Activated CD4-positive, alpha-beta T cell treated with anti-CD3 and anti-CD28 coated beads, Interleukin-2, amount 50 U/mL, for 4 hours (primary cell): ENCODE data around the gene ZNF182.
"Not testable (repeated sequence)": the region's sequence is repeated elsewhere in the genome, so short reads cannot be mapped to it uniquely, and the experiment has no call there.

Source experiments
- DNase-seq, 2 experiments: peaks; one replicate each; pipeline ENCODE4 v3.0.0-alpha.2; 2020

The ZNF182 gene

GRCh38 chrX:48003758-48004457 is at the start of gene ZNF182:
TSS of gene ZNF182 (minus strand) at chrX:48003989. CDS start at chrX:48002609, 1,380 bp downstream.
- DNase-seq = peak; percentile 85 to 87

GRCh38 chrX:48046846-48047245 is 43.1 kb upstream of the ZNF182 start:
- DNase-seq = no peak

- DNase-seq = no peak
Observed at GRCh38 chrX:48045410-48046311, 41.9 kb upstream of the ZNF182 start.

DNA sequence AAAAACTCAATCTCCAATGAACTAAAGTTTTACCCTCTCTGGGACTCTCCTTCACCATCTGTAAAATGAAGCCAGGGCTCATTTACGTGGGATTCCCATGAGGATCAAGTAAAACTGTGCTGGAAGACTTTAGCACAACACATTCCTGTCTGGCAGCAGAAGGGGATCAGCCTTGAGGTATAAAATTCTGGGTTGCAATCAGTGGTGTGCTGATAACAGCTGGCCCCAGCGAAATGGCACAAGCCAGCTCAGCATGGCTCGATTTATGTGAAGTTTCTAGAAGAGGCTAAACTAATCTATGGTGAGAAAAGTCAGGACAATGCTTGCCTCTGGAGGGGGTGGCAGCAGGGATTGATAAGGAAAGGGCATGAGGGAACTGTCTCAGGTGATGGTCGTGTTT is 39.3 kb upstream of the ZNF182 start:
- no peak for DNase-seq

GRCh38 chrX:48035891-48036290 is 32.1 kb upstream of the ZNF182 start:
- no peak for DNase-seq

DNA sequence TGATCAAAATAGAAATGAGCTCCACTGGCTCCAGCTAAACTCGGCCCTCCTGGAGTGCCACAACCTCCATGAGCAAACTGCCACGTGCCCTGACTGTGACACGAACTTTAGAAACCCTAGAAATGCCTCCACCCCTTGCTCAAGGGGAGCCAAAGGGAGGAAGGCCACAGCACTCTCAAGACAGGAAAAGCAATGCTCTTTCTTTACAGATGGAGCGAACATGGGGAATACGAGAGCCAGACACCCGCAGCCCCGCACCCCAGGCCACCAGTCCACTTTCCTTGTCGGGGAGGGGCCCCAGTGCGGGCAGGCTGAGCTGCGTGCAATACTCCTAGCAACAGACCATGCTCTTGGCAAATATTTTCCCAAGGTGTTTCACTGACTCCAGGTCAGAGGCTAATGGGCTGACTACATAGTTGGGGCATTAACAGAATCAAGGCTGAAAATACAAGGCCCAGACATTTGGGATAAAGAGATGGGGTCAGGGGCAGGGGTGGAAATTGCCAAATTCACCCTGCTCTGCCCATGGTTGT is 26.9 kb upstream of the ZNF182 start:
- DNase-seq = not testable (repeated sequence)

DNA sequence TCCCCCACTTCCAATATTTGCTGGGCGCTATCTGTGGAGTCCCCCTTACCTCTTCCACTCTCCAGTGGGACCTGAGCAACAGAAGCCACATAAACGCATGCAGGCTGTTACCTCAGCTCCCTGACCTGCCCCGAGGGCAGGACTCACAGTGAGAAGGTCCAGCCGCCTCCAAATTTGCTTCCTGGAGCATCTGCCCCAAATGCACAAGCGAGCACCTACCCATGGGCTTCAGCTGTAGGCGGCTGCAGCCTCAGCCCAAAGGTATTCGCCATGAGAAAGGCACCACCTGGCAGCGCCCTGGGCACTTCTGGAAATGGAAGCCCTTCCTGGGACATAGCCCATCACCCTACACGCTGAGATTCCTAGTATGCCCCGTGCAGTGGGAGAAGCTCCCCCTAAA is 26.4 kb upstream of the ZNF182 start:
- no peak for DNase-seq

DNA sequence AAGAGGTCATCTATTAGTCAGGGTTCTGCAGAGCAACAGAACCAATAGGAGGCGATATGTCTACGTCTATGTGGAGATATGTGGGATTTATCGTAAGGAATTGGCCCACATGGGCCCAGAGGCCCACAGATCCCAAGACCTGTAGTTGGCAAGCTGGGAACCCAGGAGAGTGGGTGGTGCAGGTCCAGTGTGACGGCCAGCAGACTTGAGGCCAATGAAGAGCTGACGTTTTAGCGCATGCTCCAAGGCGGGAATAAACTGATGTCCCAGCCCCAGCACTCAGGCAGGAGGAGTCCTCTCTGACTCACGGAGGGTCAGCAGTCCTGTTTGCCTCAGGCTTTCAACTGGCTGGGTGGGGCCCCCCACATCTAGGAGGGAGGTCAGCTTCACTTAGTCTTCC is 24.3 kb upstream of the ZNF182 start:
- no peak for DNase-seq

DNA sequence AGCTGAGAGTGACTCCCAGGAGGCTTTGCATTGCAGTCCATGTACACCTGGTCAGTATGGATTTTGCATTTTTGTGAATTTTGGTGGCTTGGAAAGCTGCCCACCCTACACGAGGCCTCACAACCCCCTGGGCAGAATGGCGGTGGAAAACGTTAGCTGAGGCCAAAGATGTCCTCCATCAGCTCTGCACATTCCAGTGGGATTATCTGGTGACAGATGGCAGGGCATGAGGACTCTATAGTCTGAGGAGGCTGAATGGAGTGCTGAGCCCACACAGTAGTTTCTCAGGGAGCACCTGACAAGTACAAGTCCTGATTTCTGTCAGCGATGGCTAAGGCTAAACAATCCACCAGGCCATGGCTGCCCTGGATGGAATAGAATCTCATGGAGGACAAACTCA is 23.8 kb upstream of the ZNF182 start:
- DNase-seq = not testable (repeated sequence)

GRCh38 chrX:48025561-48025960 is 21.8 kb upstream of the ZNF182 start:
- DNase-seq = no peak

DNA sequence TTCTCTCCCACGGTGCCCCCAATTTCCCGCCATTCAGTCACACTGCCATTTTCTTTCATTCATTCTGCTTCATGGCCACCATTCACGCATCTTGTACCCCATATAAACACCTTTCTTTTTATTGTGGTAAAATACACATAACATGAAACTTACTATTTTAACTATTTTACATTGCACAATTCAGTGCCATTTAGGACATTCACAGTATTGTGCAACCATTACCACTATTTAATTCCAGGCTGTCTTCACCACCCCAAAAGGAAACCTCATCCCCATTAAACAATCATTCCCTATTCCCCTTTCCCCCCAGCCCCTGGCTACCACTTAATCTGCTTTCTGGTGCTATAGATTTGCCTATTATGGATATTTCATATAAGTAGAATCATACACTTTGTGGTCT is 18.9 kb upstream of the ZNF182 start:
- DNase-seq = no peak

DNA sequence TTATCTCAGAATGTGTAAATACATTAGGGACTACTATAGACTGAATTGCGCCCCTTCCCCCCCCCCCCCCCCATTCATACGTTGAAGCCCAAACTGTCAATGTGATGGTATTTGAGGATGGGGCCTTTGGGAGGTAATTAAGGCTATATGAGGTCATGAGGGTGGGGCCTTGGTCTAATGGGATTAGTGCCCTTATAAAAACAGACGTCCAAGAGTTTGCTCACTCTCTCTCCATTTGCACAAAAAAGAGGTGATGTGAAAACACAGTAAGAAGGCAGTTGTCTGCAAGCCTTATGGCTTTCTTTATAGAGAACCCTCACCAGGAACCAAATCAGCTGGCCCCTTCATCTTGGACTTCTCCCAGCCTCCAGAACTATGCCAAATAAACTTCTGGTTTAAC is 18.3 kb upstream of the ZNF182 start:
- DNase-seq = no peak

- peak; percentile 74 for DNase-seq
Observed at GRCh38 chrX:48021026-48021900, 17.5 kb upstream of the ZNF182 start.

DNA sequence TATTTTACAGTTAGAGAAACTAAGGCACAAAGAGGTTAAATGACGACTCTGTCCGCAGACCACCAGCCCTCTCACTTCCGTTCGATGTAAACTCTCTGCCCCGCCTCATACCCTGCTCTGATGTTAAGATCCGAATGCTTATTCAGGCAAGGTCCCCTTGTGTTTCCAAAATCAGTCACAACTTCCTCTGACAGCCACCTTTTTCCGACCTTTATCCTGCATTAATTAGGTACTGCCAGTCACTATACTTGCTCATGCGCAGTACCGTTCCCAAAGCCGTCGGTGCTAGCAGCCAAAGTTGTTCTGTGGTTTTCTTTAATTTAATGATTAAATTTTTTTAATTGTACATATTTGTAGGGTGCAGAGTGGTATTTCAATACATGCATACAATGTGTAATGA is 16.7 kb upstream of the ZNF182 start:
- peak; percentile 9 to 18 for DNase-seq

DNA sequence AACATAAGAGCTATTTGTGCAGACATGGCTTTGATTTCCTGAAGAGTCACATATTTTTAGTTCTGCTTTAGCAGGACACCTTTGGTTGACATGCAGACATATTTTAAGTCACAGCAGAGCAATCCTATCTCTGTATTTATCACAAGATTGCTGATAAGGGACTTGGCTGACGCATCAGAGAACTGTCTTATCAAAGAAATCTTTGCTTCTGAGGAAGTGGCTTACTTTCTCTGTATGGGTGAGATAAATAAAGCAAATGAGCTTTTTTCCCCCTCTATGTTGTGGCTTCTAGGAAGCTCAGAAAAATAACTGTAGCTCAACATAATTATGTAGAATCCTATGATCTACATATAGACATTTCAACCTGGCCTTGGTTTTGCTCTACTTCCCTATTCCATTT is 16.1 kb upstream of the ZNF182 start:
- not testable (repeated sequence) for DNase-seq

- not testable (repeated sequence) for DNase-seq
Observed at GRCh38 chrX:48016583-48017310, 13.0 kb upstream of the ZNF182 start.

DNA sequence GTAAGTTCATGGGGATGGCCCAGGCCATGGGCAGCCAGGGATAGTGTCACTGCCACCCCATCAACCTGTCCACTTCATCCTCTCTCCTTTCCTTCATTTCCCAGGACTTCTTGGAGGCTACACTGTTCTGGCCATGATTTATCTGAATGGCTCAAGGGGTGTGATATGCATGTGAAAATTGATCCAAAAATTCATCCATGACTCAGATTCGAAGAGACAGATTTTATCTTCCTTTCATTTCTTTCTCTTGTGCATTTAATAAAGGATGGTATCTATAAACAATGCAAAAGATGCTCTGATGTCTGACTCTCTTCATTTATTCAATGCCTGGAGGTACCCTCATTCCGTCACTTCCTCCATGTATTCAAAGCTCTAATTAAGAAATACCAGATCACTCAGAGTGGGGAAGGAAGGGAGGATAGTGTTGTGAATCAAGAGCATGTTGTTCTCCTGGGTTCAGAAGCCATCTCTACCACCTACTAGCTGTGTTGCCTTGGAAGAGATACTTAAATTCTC is 5.7 kb upstream of the ZNF182 start:
- DNase-seq = not testable (repeated sequence)

- not testable (repeated sequence) for DNase-seq
Observed at GRCh38 chrX:48006688-48007087, 2.9 kb upstream of the ZNF182 start, which contains the start of gene SPACA5. TSS of gene SPACA5 (plus strand) at chrX:48006988. CDS start at chrX:48007803, 815 bp downstream.

DNA sequence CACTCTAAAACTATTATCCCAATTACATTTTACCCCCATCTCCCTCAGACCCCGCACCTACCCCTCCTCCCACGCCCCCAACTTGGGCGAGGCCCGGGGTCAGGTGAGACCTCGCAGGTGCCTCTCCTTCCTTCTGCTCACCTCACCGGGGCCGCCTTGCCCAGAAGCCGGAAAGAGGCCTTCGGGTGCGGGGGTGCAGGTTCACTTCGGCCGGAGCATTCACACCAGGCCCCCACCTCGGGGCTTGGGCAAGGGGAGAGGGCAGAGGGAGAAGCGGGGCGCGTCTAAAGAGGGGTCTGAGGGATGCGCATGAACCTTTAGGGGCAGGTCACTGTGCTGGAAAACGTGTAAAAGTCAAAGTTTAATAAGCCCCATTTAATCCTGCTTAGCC is 427 bp downstream of the ZNF182 start:
- no peak for DNase-seq

DNA sequence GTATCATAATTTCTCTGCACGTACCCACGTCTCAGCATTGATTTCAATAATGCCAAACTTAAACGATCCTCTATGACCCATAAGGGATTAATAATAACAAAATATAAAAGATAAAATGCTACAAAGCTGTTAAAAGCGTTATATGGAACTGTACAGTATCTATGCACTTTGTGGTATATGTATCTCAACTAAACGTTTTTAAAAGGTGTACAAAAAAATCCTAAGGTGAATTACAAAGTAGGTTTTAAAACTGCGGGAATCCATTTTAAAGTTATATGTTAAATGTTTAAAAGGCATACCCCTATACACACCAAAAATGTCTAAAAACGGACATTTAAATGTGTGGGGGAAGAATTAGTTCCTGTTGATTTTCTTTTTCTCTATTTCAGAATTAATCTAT is 860 bp downstream of the ZNF182 start:
- DNase-seq = no peak

- DNase-seq = no peak
Observed at GRCh38 chrX:48002319-48002718, 1.5 kb downstream of the ZNF182 start.

DNA sequence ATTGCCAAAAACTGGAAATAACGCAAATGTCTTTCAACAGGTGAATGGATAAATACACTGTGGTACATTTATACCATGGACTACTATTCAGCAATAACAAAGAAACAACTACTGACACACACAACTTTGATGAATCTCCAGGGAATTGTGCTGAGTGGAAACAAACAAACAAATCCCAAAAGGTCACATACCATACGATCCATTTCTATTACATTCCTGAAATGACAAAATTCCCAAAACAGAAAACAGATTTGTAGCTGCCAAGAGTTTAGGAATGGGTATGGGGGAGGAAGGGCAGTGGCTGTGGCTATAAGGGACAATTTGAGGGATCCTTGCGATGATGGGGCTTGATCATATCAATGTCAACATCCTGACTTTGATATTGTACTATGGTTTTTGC is 2.5 kb downstream of the ZNF182 start:
- DNase-seq = no peak
